Omental fat pad (tissue), 4 donors: ENCODE results near the gene RAB11FIP3. TPM values are rescaled to one million over a fixed set of nuclear protein-coding genes. Genes with fewer than 3 reads are reported as not detected.
A peak's percentile ranks its signal among the peaks of the same experiment; 100 is the strongest.

Source experiments
- ATAC-seq: fragments of 150-250 bp; one replicate; pipeline ENCODE4 v1.9.1; 2016; ENCODE audit warnings: mild to moderate bottlenecking, moderate library complexity; ENCODE audit not compliant: low FRiP score
- DNase-seq: peaks from one replicate; pipeline ENCODE4 v3.0.0-alpha.2; 2019; ENCODE audit warnings: low spot score
- CTCF ChIP-seq, 3 donors: fragments of 450-650 bp; IDR thresholded peaks; one replicate each; pipeline ENCODE4 v1.5.1; 2016 to 2017; ENCODE audit warnings: antibody characterized with exemption in 3 of 3, mild to moderate bottlenecking in 3 of 3, moderate library complexity in 2 of 3
- total RNA-seq, 4 donors: library from RNA; depleted of rRNA; stranded (reverse); fragments of >200 nt; gene quantifications; one replicate each; pipeline ENCODE4 v1.1.0, GENCODE V29; 2016

The RAB11FIP3 gene
- total RNA-seq, 4 donors from 2014 or later: 24.9 to 52.2 (median 48.7) TPM

- no peak for ATAC-seq
- DNase-seq: no peak
- no peak for TF ChIP-seq CTCF (IDR thresholded peaks at IDR 0.05)
These were observed 97.8 kb downstream of the RAB11FIP3 start for GRCh38 chr16:523097-523741.

- DNase-seq: no peak
- no peak for ATAC-seq
- no peak for TF ChIP-seq CTCF (IDR thresholded peaks at IDR 0.05)
These were observed 99.0 kb downstream of the RAB11FIP3 start for GRCh38 chr16:524274-525040.

GRCh38 chr16:525123-525519, 99.7 kb downstream of the RAB11FIP3 start:
- no peak for ATAC-seq
- DNase-seq: no peak
- TF ChIP-seq CTCF (IDR thresholded peaks at IDR 0.05): no peak

GRCh38 chr16:525520-526180, 100.2 kb downstream of the RAB11FIP3 start:
- DNase-seq (no peak), ATAC-seq (no peak)
- TF ChIP-seq CTCF (IDR thresholded peaks at IDR 0.05): no peak

GRCh38 chr16:526181-527014, 100.9 kb downstream of the RAB11FIP3 start:
- peak; percentile 6 for ATAC-seq
- no peak for DNase-seq
- no peak for TF ChIP-seq CTCF (IDR thresholded peaks at IDR 0.05)

GRCh38 chr16:527015-527903, 101.8 kb downstream of the RAB11FIP3 start, which contains the start of gene CAPN15:
TSS of gene CAPN15 (plus strand) at chr16:527712. CDS start at chr16:546839, 19,127 bp downstream.
- ATAC-seq (peak; percentile 77), DNase-seq (peak; percentile 62)
- peak in 1 of 3 donors; percentile 7 for TF ChIP-seq CTCF (IDR thresholded peaks at IDR 0.05)
